GM19238 (cell line): ENCODE results near the gene NLRP11.

ENCODE experiments used
- DNase-seq: peaks from one replicate; pipeline ENCODE4 v3.0.0; 2011; ENCODE audit warnings: low spot score; ENCODE audit not compliant: insufficient read length

Gene NLRP11

GRCh38 chr19:55831846-55832245, at the start of gene NLRP11:
TSS of gene NLRP11 (minus strand) at chr19:55831999. CDS start at chr19:55818174, 13,825 bp downstream.
- no peak for DNase-seq

- DNase-seq, result no peak
These were observed 45.4 kb upstream of the NLRP11 start for GRCh38 chr19:55877211-55877610.

DNA sequence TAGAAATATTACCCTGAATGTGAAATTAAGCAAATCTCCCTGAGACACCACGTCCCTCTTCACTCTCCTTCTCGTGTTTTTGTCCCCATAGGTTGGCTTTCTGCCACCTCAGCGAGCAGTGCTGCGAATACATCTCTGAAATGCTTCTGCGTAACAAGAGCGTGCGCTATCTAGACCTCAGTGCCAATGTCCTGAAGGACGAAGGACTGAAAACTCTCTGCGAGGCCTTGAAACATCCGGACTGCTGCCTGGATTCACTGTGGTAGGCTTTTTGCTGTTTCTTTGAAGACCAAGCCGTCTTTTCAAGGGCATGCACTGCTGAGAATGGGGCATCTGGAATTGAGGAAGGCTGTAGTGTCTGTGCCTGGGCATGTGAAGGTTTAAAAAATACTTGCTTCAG, 38.9 kb upstream of the NLRP11 start:
- DNase-seq, result no peak

- no peak for DNase-seq
These were observed 35.3 kb upstream of the NLRP11 start for GRCh38 chr19:55867101-55867500.

DNA sequence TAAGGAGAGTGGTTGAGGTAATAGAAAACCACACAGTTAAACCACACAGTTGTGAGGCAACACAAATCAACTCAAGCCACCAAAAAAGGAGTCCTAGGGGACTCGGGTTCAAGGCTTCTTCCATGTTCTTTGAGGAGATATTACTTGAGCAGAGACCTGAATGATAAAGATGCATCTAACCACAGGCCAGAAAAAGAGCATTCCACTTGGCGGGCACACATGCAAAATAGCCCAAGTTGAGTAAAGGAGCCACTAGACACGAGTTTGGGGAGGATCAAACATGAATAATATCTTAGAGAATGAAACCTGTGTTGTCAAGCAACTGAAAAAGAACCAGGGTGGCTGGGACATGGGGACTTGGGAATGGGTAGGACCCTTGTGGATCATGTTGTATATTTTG, 34.7 kb upstream of the NLRP11 start:
- DNase-seq, result no peak

GRCh38 chr19:55858969-55859368, 27.2 kb upstream of the NLRP11 start:
- DNase-seq, result no peak

- DNase-seq, result no peak
These were observed 26.6 kb upstream of the NLRP11 start for GRCh38 chr19:55858401-55858800.

DNA sequence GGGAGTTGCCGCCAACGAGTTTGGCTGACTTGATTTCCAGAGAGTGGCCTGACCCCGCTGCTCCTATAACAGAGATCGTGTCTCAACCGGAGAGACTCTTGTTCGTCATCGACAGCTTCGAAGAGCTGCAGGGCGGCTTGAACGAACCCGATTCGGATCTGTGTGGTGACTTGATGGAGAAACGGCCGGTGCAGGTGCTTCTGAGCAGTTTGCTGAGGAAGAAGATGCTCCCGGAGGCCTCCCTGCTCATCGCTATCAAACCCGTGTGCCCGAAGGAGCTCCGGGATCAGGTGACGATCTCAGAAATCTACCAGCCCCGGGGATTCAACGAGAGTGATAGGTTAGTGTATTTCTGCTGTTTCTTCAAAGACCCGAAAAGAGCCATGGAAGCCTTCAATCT, 26.2 kb upstream of the NLRP11 start:
- DNase-seq, result no peak

GRCh38 chr19:55857149-55857548, 25.4 kb upstream of the NLRP11 start:
- no peak for DNase-seq

DNA sequence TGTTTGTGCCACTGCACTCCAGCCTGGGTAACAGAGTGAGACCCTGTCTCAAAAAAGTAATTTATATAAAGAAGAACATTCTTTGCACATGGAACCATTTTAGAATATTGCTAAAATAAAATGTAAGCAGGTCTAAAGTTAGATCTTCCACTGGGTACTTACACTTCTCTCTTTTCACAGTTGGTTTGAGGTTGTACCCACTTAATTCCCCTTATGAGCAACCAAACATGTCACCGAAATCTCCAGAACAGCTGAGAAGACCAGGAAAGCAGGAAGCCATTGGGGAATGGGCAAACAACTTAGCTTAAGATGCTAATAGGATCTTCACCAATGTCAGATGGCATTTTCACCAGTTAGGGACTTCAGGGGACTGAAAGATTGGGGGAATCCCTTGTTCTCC, 23.4 kb upstream of the NLRP11 start:
- DNase-seq, result no peak

DNA sequence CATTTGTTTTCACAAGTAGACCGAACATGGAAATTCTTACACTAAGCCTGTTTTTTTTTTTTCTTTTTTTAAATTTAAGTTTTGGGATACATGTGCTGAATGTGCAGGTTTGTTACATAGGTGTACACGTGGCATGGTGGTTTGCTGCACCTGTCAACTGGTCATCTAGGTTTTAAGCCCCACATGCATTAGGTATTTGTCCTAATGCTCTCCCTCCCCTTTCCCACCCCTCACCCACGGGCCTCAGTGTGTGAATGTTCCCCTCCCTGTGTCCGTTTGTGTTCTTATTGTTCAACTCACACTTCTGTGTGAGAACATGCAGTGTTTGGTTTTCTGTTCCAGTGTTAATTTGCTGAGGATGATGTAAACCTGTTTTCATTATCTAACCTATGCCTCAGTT, 7.1 kb upstream of the NLRP11 start:
- DNase-seq, result no peak

DNA sequence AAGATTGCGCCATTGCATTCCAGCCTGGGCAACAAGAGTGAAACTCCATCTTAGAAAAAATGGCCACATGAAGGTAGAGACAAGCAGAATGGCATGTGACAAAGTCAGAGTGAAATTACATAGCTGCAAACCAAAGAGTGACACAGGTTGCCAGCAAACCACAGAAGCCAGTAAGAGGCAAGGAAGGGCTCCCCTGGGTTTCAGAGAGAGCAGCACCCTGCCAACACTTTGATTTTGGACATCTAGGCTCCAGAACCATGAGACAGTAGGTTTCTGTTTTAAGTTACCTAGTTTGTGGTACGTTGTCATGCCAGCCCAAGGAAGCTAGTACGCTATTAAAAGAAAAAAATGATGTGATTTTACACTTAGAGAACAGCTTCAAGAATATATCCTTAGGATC, 6.5 kb upstream of the NLRP11 start:
- no peak for DNase-seq

GRCh38 chr19:55836340-55836739, 4.5 kb upstream of the NLRP11 start, which contains the start of gene NLRP4:
TSS of gene NLRP4 (plus strand) at chr19:55836540. CDS start at chr19:55852081, 15,541 bp downstream.
- DNase-seq, result no peak

DNA sequence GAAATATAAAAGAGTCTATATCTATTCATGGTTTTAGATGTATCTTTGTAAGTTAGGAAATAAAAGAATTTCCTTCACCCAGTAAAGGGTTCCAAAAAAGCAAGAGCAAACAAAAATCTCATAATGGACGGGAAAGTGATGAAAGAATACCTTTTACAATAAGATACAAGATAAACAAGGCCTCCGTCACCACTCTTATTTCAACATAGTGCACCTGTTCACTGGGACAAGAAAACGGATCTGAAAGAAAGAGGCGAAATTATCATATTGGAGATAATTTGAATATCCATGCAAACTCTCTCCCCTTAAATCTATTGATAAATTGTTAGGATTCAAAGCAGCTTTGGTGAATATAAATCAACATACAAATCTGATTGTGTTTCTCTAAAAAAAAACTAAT, 877 bp upstream of the NLRP11 start:
- DNase-seq, result no peak

- DNase-seq, result no peak
These were observed 1.1 kb downstream of the NLRP11 start for GRCh38 chr19:55830656-55831055.

DNA sequence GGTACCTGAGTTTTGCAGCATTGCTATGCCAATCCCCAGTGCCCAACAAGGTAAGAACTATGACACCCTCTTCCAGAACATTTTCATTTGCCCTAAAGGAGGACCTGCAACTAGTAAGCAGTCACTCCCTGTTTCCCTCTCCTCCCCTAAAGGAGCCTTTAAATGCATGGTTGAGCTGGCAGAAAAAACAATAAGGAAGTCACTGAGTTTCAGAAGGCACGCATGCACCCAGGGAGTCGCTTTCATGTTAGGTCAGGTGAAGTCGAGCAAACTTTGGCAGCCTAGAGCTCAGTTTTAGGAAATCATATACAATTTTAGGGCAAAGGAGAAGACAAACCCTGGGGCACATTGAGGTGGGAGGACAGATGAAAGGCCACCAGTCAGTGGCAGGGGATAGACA, 11.8 kb downstream of the NLRP11 start:
- DNase-seq, result no peak

- no peak for DNase-seq
These were observed 17.9 kb downstream of the NLRP11 start for GRCh38 chr19:55813906-55814305.

DNA sequence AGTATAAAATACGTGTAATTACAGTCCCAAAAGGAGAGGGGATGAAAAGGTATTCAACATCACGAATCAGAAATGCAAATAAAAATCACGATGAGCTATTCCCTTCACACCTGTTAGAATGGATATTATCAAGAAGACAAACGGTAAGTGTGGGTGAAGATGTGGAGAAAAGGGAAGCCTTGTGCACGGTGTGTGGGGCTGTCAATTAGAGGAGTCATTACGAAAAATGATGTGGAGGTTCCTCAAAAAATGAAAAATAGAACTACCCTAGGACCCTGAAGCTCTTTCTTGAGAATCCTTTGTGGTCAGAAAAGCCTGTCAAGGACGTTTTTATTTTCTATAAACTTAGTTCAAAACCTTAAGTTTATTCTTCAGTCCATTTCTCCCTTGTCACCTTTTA, 19.4 kb downstream of the NLRP11 start:
- DNase-seq, result no peak

GRCh38 chr19:55811340-55811739, 20.5 kb downstream of the NLRP11 start:
- DNase-seq, result no peak

GRCh38 chr19:55809381-55810058, 22.3 kb downstream of the NLRP11 start:
- DNase-seq, result peak; percentile 7

DNA sequence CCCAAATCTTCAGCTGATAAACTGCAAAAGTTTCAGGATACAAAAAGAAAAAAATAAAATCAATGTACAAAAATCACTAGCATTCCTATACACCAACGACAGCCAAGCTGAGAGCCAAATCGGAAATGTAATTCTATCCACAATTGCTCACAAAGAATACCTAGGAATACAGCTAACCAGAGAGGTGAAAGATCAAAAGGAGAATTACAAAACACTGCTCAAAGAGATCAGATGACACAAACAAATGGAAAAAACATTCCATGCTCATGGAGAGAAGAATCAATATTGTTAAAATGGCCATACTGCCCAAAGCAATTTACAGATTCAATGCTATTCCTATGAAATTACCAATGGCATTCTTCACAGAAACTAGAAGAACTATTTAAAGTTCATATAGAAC, 29.5 kb downstream of the NLRP11 start:
- DNase-seq, result no peak

DNA sequence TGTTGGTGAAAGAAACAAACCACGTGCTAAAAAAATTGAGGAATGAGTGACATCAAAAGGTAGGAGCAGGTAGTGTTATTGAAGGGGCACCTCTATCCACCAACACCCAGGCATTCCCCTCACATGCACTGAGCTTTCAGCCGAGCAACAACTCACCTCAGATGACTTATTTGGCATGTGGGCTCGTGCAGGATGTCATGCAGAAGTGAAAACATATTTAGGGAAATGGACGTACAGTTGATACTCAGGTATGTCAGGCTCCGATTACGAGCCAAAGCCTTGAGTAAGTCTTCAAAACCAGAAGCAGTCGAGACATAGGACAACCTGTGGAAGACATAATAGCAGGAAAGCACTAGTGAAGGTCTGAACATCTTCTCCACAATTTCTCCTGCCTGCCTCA, 30.4 kb downstream of the NLRP11 start:
- DNase-seq, result no peak

- no peak for DNase-seq
These were observed 36.8 kb downstream of the NLRP11 start for GRCh38 chr19:55795021-55795420.

- DNase-seq, result no peak
These were observed 50.7 kb downstream of the NLRP11 start for GRCh38 chr19:55781112-55781511.
